Ascending aorta (tissue), 2 donors: ENCODE measurements around the gene PSMB10. TPM values are rescaled to one million over a fixed set of nuclear protein-coding genes. Genes with fewer than 3 reads are reported as not detected.
A peak's percentile ranks its signal among the peaks of the same experiment; 100 is the strongest.

Experiments
- DNase-seq, 2 donors: peaks; one replicate each; pipeline ENCODE4 v3.0.0-alpha.2; 2019; ENCODE audit warnings: low spot score in 2 of 2
- H3K27ac ChIP-seq, 2 donors: fragments of 200-600 bp; sonication (generic); one replicate each; pipeline ENCODE4 v1.5.1; 2016 to 2017; ENCODE audit warnings: mild to moderate bottlenecking in 1 of 2
- H3K27me3 ChIP-seq: fragments of 200-600 bp; sonication (generic); one replicate; pipeline ENCODE4 v1.5.1; 2017
- H3K36me3 ChIP-seq, 2 donors: fragments of 200-600 bp; sonication (generic); one replicate each; pipeline ENCODE4 v1.5.1; 2016
- H3K4me1 ChIP-seq, 2 donors: fragments of 200-600 bp; sonication (generic); one replicate each; pipeline ENCODE4 v1.5.1; 2016 to 2017; ENCODE audit warnings: mild to moderate bottlenecking in 1 of 2
- H3K4me3 ChIP-seq, 2 donors: fragments of 200-600 bp; sonication (generic); one replicate each; pipeline ENCODE4 v1.5.1; 2016 to 2017; ENCODE audit warnings: mild to moderate bottlenecking in 1 of 2
- H3K9me3 ChIP-seq, 2 donors: fragments of 200-600 bp; sonication (generic); one replicate each; pipeline ENCODE4 v1.5.1; 2016
- intact Hi-C: fragments of 100-400 bp; cut with DNase I; formaldehyde crosslinking; loops from one replicate; pipeline ENCODE4 v1.15.1; 2023
- total RNA-seq: library from RNA; depleted of rRNA; stranded (reverse); fragments of >200 nt; gene quantifications from one replicate; pipeline ENCODE4 v1.1.0, GENCODE V29; 2016
- TF ChIP-seq, protein P1 (sequence below), 3 experiments: fragments of 200-600 bp in 2 of 3; fragments of 450-650 bp in 1 of 3; sonication (generic) in 2 of 3; IDR thresholded peaks; one replicate each; pipeline ENCODE4 v1.5.1; 2016 to 2019; ENCODE audit warnings: antibody characterized with exemption in 3 of 3, mild to moderate bottlenecking in 1 of 3, moderate library complexity in 1 of 3

PSMB10 gene
- total RNA-seq = 13.9 TPM

GRCh38 chr16:67936124-67936879 lies at the start of gene PSMB10:
Gene PSMB10, minus strand, starts transcription at chr16:67936850. Its CDS starts 101 bp downstream, at chr16:67936749.
- TF ChIP-seq, protein P1, sequence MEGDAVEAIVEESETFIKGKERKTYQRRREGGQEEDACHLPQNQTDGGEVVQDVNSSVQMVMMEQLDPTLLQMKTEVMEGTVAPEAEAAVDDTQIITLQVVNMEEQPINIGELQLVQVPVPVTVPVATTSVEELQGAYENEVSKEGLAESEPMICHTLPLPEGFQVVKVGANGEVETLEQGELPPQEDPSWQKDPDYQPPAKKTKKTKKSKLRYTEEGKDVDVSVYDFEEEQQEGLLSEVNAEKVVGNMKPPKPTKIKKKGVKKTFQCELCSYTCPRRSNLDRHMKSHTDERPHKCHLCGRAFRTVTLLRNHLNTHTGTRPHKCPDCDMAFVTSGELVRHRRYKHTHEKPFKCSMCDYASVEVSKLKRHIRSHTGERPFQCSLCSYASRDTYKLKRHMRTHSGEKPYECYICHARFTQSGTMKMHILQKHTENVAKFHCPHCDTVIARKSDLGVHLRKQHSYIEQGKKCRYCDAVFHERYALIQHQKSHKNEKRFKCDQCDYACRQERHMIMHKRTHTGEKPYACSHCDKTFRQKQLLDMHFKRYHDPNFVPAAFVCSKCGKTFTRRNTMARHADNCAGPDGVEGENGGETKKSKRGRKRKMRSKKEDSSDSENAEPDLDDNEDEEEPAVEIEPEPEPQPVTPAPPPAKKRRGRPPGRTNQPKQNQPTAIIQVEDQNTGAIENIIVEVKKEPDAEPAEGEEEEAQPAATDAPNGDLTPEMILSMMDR (IDR thresholded peaks at IDR 0.05) = no peak
- Histone ChIP-seq H3K36me3 (peaks cover under 1 to 18% of the 10 kb centered on the region in 2 donors), H3K4me3 (peak within 1 kb of the TSS; percentile 65 to 85), H3K27me3 (no peaks in the 10 kb centered on the region), H3K9me3 (no peaks in the 10 kb centered on the region), H3K27ac (peak within 1 kb of the TSS; percentile 88 to 92), H3K4me1 (peaks cover 7 to 16% of the 10 kb centered on the region in 2 donors)
- intact Hi-C loops = loop anchor here (1.0 to 10.0 kb wide), 3 partner anchors 32 to 409 kb away; partner anchors contain the start of genes RIPOR1 and SLC12A4
- peak in 1 of 2 donors; percentile 84 for DNase-seq

DNA sequence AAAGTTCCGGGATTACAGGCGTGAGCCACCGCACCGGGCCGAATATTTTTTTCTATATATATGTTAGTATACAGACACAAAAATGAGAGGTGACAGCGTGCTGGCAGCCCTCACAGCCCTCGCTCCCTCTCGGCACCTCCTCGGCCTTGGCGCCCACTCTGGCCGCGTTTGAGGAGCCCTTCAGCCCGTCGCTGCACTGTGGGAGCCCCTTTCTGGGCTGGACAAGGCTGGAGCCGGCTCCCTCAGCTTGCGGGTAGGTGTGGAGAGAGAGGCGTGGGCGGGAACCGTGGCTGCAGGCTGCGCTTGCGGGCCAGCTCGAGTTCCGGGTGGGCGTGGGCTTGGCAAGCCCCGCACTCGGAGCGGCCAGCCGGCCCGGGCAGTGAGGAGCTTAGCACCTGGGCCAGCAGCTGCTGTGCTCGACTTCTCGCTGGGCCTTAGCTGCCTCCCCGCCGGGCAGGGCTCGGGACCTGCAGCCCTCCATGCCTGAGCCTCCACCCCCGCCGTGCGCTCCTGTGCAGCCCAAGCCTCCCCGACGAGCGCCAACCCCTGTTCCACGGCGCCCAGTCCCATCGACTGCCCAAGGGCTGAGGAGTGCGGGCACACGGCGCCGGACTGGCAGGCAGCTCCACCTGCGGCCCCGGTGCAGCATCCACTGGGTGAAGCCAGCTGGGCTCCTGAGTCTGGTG lies 45.5 kb upstream of the PSMB10 start:
- Histone ChIP-seq H3K27ac (no peak overlapping the region), H3K9me3 (no peaks in the 10 kb centered on the region), H3K4me1 (no peaks in the 10 kb centered on the region), H3K36me3 (no peaks in the 10 kb centered on the region), H3K4me3 (no peak overlapping the region), H3K27me3 (no peaks in the 10 kb centered on the region)
- TF ChIP-seq, protein P1 (IDR thresholded peaks at IDR 0.05) = no peak
- DNase-seq = no peak
- intact Hi-C loops = no loop called here

- intact Hi-C loops = no loop called here
- Histone ChIP-seq H3K27ac (no peak within 1 kb of the TSS), H3K9me3 (no peaks in the 10 kb centered on the region), H3K27me3 (no peaks in the 10 kb centered on the region), H3K4me3 (no peak within 1 kb of the TSS), H3K36me3 (no peaks in the 10 kb centered on the region), H3K4me1 (no peaks in the 10 kb centered on the region)
- TF ChIP-seq, protein P1 (IDR thresholded peaks at IDR 0.05) = no peak
- DNase-seq = no peak
These were observed 43.5 kb upstream of the PSMB10 start, which contains the start of gene DPEP3 for GRCh38 chr16:67979955-67980678. Gene DPEP3, minus strand, starts transcription at chr16:67980499. Its CDS starts 119 bp downstream, at chr16:67980380.

- Histone ChIP-seq H3K36me3 (no peaks in the 10 kb centered on the region), H3K4me3 (no peak overlapping the region), H3K4me1 (no peaks in the 10 kb centered on the region), H3K27ac (no peak overlapping the region), H3K9me3 (no peaks in the 10 kb centered on the region), H3K27me3 (no peaks in the 10 kb centered on the region)
- DNase-seq = no peak
- intact Hi-C loops = no loop called here
- TF ChIP-seq, protein P1 (IDR thresholded peaks at IDR 0.05) = no peak
These were observed 41.0 kb upstream of the PSMB10 start for GRCh38 chr16:67977469-67978227.

GRCh38 chr16:67977005-67977404 lies 40.4 kb upstream of the PSMB10 start:
- H3K36me3 ChIP-seq = no peaks in the 10 kb centered on the region
- no peak overlapping the region for H3K4me3 ChIP-seq
- DNase-seq = no peak
- TF ChIP-seq, protein P1 (IDR thresholded peaks at IDR 0.05) = no peak
- no peaks in the 10 kb centered on the region for H3K27me3 ChIP-seq
- no peak overlapping the region for H3K27ac ChIP-seq
- intact Hi-C loops = no loop called here
- H3K9me3 ChIP-seq = no peaks in the 10 kb centered on the region
- H3K4me1 ChIP-seq = no peaks in the 10 kb centered on the region
